Mesenchymal stem cell (in vitro differentiated cells and primary cell): Measurements from ENCODE around the gene LACRT.
"Not testable (repeated sequence)": the region's sequence is repeated elsewhere in the genome, so short reads cannot be mapped to it uniquely, and the experiment has no call there.

Experiments used
- DNase-seq: peaks from one replicate; pipeline ENCODE4 v3.0.0-alpha.2; 2013
- H2AFZ ChIP-seq: one replicate; pipeline ENCODE4 v1.6.1; 2013; ENCODE audit warnings: low read depth, mild to moderate bottlenecking, control low read depth, inconsistent platforms, low read length, moderate library complexity
- H2AK5ac ChIP-seq: 2 replicates; pipeline ENCODE4 v1.6.1; 2013; ENCODE audit warnings: low read length, moderate library complexity, mild to moderate bottlenecking, inconsistent platforms; ENCODE audit not compliant: severe bottlenecking
- H2BK120ac ChIP-seq: one replicate; pipeline ENCODE4 v1.6.1; 2013; ENCODE audit warnings: low read depth, mild to moderate bottlenecking, inconsistent platforms, low read length, moderate library complexity
- H2BK12ac ChIP-seq, 2 experiments: one replicate each; pipeline ENCODE4 v1.6.1; 2013; ENCODE audit warnings: inconsistent platforms in 2 of 2, low read length in 2 of 2, mild to moderate bottlenecking in 2 of 2, moderate library complexity in 2 of 2, control low read depth in 1 of 2
- H2BK15ac ChIP-seq: one replicate; pipeline ENCODE4 v1.6.1; 2013; ENCODE audit warnings: mild to moderate bottlenecking, low read depth, inconsistent platforms; ENCODE audit not compliant: poor library complexity, severe bottlenecking
- H2BK5ac ChIP-seq: 2 replicates; pipeline ENCODE4 v1.6.1; 2013; ENCODE audit warnings: low read depth, mild to moderate bottlenecking, low read length, control low read depth, inconsistent platforms; ENCODE audit not compliant: poor library complexity, severe bottlenecking
- H3K14ac ChIP-seq, 2 experiments: one replicate each; pipeline ENCODE4 v1.6.1; 2013; ENCODE audit warnings: inconsistent platforms in 2 of 2, low read length in 2 of 2, control low read depth in 1 of 2, mild to moderate bottlenecking in 1 of 2, moderate library complexity in 1 of 2
- H3K18ac ChIP-seq, 2 experiments: one replicate each; pipeline ENCODE4 v1.6.1; 2013; ENCODE audit warnings: inconsistent platforms in 2 of 2, low read length in 2 of 2, control low read depth in 1 of 2, low read depth in 1 of 2, mild to moderate bottlenecking in 1 of 2
- H3K23ac ChIP-seq, 2 experiments: one replicate each; pipeline ENCODE4 v1.6.1; 2013; ENCODE audit warnings: inconsistent platforms in 2 of 2, low read length in 2 of 2, mild to moderate bottlenecking in 2 of 2, moderate library complexity in 2 of 2, control low read depth in 1 of 2
- H3K27ac ChIP-seq: 2 replicates; pipeline ENCODE4 v1.5.1; 2013; ENCODE audit warnings: mild to moderate bottlenecking, moderate library complexity, low read length, control low read depth, inconsistent platforms; ENCODE audit not compliant: poor library complexity, severe bottlenecking
- H3K27me3 ChIP-seq, 2 experiments: 2 replicates each; pipeline versions ENCODE4 v1.6.1 to v1.7.0; 2013; ENCODE audit warnings: low read length in 2 of 2, mild to moderate bottlenecking in 2 of 2, moderate library complexity in 2 of 2, control low read depth in 1 of 2, inconsistent platforms in 1 of 2; ENCODE audit not compliant: control insufficient read depth in 1 of 2, insufficient read depth in 1 of 2
- H3K36me3 ChIP-seq, 2 experiments: 2 replicates each; pipeline versions ENCODE4 v1.6.1 to v1.7.0; 2013; ENCODE audit warnings: low read length in 2 of 2, control low read depth in 1 of 2, inconsistent platforms in 1 of 2, low read depth in 1 of 2, mild to moderate bottlenecking in 1 of 2; ENCODE audit not compliant: insufficient read depth in 2 of 2, control insufficient read depth in 1 of 2
- H3K4ac ChIP-seq, 2 experiments: one replicate each; pipeline ENCODE4 v1.6.1; 2013; ENCODE audit warnings: inconsistent platforms in 2 of 2, low read length in 2 of 2, mild to moderate bottlenecking in 2 of 2, moderate library complexity in 2 of 2, control low read depth in 1 of 2, low read depth in 1 of 2
- H3K4me1 ChIP-seq: 2 replicates; pipeline ENCODE4 v1.6.1; 2013; ENCODE audit warnings: low read depth, low read length, control low read depth; ENCODE audit not compliant: control insufficient read depth, insufficient read depth
- H3K4me2 ChIP-seq: 2 replicates; pipeline ENCODE4 v1.6.1; 2013; ENCODE audit warnings: low read length, mild to moderate bottlenecking, inconsistent platforms; ENCODE audit not compliant: poor library complexity, severe bottlenecking
- H3K4me3 ChIP-seq, 2 experiments: 2 replicates each; pipeline versions ENCODE4 v1.5.1 to v1.7.0; 2013; ENCODE audit warnings: low read length in 2 of 2, mild to moderate bottlenecking in 2 of 2, control low read depth in 1 of 2, low read depth in 1 of 2; ENCODE audit not compliant: insufficient read depth in 1 of 2
- H3K79me1 ChIP-seq: replicated peaks from 2 replicates; pipeline ENCODE4 v1.6.1; 2013; ENCODE audit warnings: mild to moderate bottlenecking, control low read depth, low read length, inconsistent platforms; ENCODE audit not compliant: poor library complexity, severe bottlenecking
- H3K9ac ChIP-seq: 2 replicates; pipeline ENCODE4 v1.7.0; 2013; ENCODE audit warnings: mild to moderate bottlenecking, low read length, moderate library complexity
- H3K9me3 ChIP-seq: 2 replicates; pipeline ENCODE4 v1.7.0; 2013; ENCODE audit warnings: mild to moderate bottlenecking, low read length; ENCODE audit not compliant: control insufficient read depth
- H4K8ac ChIP-seq: one replicate; pipeline ENCODE4 v1.6.1; 2013; ENCODE audit warnings: inconsistent platforms, mild to moderate bottlenecking, low read length, moderate library complexity
- H4K91ac ChIP-seq: one replicate; pipeline ENCODE4 v1.6.1; 2013; ENCODE audit warnings: mild to moderate bottlenecking, low read length, inconsistent platforms
- WGBS: methylation state at CpG from one replicate; pipeline ENCODE4 v1.1.7; 2013; ENCODE audit warnings: mixed read lengths; 5-methylcytosine and 5-hydroxymethylcytosine counted together

LACRT gene

DNA sequence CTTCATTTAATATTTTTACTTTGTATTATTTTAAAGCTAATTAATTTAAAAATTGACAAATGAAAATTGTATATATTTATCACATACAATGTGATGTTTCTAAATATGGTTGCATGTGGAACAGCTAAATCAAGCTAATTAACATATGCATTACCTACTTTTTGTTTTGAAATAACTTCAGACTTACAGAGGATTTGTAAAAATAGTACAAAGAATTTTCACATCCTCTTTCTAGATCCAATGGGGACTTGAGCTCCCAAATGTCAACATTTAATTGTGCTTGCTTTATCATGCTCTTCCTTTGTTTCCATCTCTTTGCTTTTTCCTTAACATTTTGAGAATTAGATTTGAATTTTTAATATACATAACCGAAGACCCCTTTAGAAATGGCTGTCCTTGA, 6.9 kb upstream of the LACRT start:
- Histone ChIP-seq H3K14ac (no peak overlapping the region), H3K4me2 (no peak overlapping the region), H3K9ac (no peak overlapping the region), H3K18ac (no peak overlapping the region), H4K8ac (no peak overlapping the region), H4K91ac (no peak overlapping the region), H3K23ac (no peak overlapping the region), H3K79me1 (no peaks in the 10 kb centered on the region), H2AFZ (no peak overlapping the region), H3K9me3 (no peaks in the 10 kb centered on the region), H3K4me3 (no peak overlapping the region), H3K4ac (no peak overlapping the region), H3K36me3 (no peaks in the 10 kb centered on the region), H2BK120ac (no peak overlapping the region), H2AK5ac (no peak overlapping the region), H2BK5ac (no peak overlapping the region), H3K27me3 (peaks cover 25 to 36% of the 10 kb centered on the region in 2 experiments), H3K4me1 (no peaks in the 10 kb centered on the region), H3K27ac (no peak overlapping the region), H2BK15ac (no peak overlapping the region), H2BK12ac (no peak overlapping the region)
- DNase-seq = no peak
- 71% methylated on average over 1 of the region's 1 CpG for WGBS

DNA sequence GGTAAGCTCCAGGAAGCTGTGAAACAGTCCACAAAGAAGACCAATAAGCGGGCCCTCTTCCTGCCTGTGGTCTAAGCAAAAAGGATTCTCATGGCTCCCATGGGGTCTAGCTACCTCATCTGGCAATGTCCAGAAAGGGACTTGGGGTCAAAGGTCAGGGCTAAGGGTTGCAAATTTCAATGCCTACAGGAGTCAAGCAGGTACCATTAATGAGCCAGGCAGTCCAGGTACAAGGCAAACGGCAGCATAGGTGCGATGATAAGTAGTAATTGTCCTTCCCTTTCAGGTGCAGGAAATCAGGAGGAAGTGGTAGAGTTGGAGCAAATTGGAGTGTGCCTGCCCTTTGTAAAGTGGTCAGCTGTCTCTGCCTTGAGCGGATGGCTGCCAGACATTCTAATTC, 6.4 kb upstream of the LACRT start:
- Histone ChIP-seq H2BK15ac (no peak overlapping the region), H2AK5ac (no peak overlapping the region), H3K27me3 (peaks cover 24 to 31% of the 10 kb centered on the region in 2 experiments), H2BK120ac (no peak overlapping the region), H3K4me3 (no peak overlapping the region), H3K9me3 (no peaks in the 10 kb centered on the region), H2AFZ (no peak overlapping the region), H3K18ac (no peak overlapping the region), H2BK12ac (no peak overlapping the region), H3K4ac (no peak overlapping the region), H2BK5ac (no peak overlapping the region), H3K4me2 (no peak overlapping the region), H3K23ac (no peak overlapping the region), H4K8ac (no peak overlapping the region), H3K36me3 (no peaks in the 10 kb centered on the region), H3K9ac (no peak overlapping the region), H3K27ac (no peak overlapping the region), H3K79me1 (no peaks in the 10 kb centered on the region), H4K91ac (no peak overlapping the region), H3K4me1 (no peaks in the 10 kb centered on the region), H3K14ac (no peak overlapping the region)
- WGBS = 76% methylated on average over 3 of the region's 4 CpGs
- DNase-seq = no peak

DNA sequence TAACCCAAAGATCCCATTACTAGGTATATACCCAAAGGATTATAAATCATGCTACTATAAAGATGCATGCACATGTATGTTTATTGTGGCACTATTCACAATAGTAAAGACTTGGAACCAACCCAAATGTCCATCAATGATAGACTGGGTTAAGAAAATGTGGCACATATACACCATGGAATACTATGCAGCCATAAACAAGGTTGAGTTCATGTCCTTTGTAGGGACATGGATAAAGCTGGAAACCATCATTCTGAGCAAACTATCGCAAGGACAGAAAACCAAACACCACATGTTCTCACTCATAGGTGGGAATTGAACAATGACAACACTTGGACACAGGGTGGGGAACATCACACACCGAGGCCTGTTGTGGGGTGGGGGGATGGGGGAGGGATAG, 4.4 kb upstream of the LACRT start:
- H3K18ac ChIP-seq, H4K91ac ChIP-seq, H3K4me3 ChIP-seq, H3K4me2 ChIP-seq, H2AK5ac ChIP-seq, H3K27ac ChIP-seq, DNase-seq, H3K14ac ChIP-seq, H2BK15ac ChIP-seq, H3K9ac ChIP-seq, H4K8ac ChIP-seq, H3K4ac ChIP-seq, H2BK12ac ChIP-seq, H2BK120ac ChIP-seq, H2AFZ ChIP-seq, H3K79me1 ChIP-seq, H3K36me3 ChIP-seq, H2BK5ac ChIP-seq, H3K4me1 ChIP-seq, H3K9me3 ChIP-seq, H3K23ac ChIP-seq: not testable (repeated sequence)
- H3K27me3 ChIP-seq = peaks cover 14 to 19% of the 10 kb centered on the region in 2 experiments
- 80% methylated on average over 1 of the region's 2 CpGs for WGBS

DNA sequence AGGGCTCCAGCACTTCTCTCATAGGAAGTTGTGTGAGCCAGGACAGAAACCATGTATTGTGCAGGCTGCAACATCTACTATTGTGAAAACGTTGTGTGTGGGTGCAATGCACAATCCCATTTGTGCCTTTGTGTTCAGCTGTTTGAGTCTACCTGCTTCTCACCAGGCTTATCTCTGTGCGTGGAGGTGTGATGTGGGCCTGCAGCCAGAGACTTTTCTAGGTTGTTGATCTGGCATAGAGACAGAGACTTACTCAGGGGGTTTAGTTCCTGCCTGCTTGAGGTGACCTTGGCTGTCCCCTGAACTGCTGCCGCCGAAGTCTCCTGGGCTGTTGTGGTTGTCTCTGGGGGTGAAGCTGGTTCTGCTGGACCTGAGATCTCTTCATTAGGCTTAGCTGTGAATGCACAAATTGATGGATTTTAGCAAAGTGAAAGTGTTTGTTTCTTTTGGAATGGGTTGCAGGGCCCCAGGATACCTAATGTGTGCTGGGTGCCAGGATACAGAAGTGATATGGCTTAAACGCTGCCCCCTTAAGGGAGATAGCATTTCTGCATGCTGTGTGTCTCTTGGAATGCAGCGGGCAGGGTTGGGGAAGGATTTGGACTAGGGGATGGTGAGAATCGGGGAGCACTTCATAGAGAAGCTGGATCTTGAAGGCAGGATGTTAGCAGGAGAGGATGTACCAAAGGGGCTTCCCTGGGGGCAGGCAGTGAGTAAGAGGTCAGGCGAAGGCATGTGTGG, 2.5 kb downstream of the LACRT start:
- Histone ChIP-seq H3K4me3 (no peak overlapping the region), H2AFZ (no peak overlapping the region)

More for the DNA sequence above, 2.5 kb downstream of the LACRT start:
- Histone ChIP-seq H3K4ac (no peak overlapping the region), H2BK15ac (no peak overlapping the region), H2BK12ac (no peak overlapping the region), H3K79me1 (no peaks in the 10 kb centered on the region), H3K27me3 (peaks cover 9 to 42% of the 10 kb centered on the region in 2 experiments), H2AK5ac (no peak overlapping the region), H3K36me3 (no peaks in the 10 kb centered on the region), H4K91ac (no peak overlapping the region), H3K18ac (no peak overlapping the region), H3K4me1 (no peaks in the 10 kb centered on the region), H3K4me2 (no peak overlapping the region), H3K9ac (no peak overlapping the region), H3K9me3 (peaks cover 10% of the 10 kb centered on the region), H3K14ac (no peak overlapping the region), H3K27ac (no peak overlapping the region), H2BK5ac (no peak overlapping the region), H4K8ac (no peak overlapping the region), H2BK120ac (no peak overlapping the region), H3K23ac (no peak overlapping the region)
- WGBS = 61% methylated on average over 8 of the region's 8 CpGs
- no peak for DNase-seq
